Activated CD8-positive, alpha-beta T cell treated with anti-CD3 and anti-CD28 coated beads for 36 hours (primary cell): ENCODE results near the gene AARS2. TPM values are rescaled to one million over a fixed set of nuclear protein-coding genes. Genes with fewer than 3 reads are reported as not detected.
A peak's percentile ranks its signal among the peaks of the same experiment; 100 is the strongest.

Experiments used
- ATAC-seq: fragments of 200-7000 bp; cut with Tn5 transposase; one replicate; pipeline ENCODE4 v1.10.0; 2021; ENCODE audit warnings: mild to moderate bottlenecking, moderate library complexity
- CTCF ChIA-PET: fragments of 350-600 bp; sonication (Branson Sonifier 250); formaldehyde crosslinking; loops from one replicate; lab custom pipeline; 2021; ENCODE audit warnings: antibody characterized with exemption; lab: Charles Lee
- POLR2A ChIA-PET: fragments of 350-600 bp; sonication (Branson Sonifier 250); formaldehyde crosslinking; loops from one replicate; lab custom pipeline; 2021; ENCODE audit warnings: antibody characterized with exemption; lab: Charles Lee
- DNase-seq: peaks from one replicate; pipeline ENCODE4 v3.0.0-alpha.2; 2020
- H3K27ac Mint-ChIP-seq: one replicate; pipeline ENCODE4 v1.8.0; 2021; ENCODE audit warnings: mild to moderate bottlenecking, mixed read lengths
- H3K27me3 Mint-ChIP-seq: one replicate; pipeline ENCODE4 v1.8.0; 2021; ENCODE audit warnings: mixed read lengths
- H3K36me3 Mint-ChIP-seq: one replicate; pipeline ENCODE4 v1.8.0; 2021; ENCODE audit warnings: low read depth, mixed read lengths
- H3K4me1 Mint-ChIP-seq: one replicate; pipeline ENCODE4 v1.8.0; 2021; ENCODE audit warnings: low read depth, mixed read lengths
- H3K4me3 Mint-ChIP-seq: one replicate; pipeline ENCODE4 v1.8.0; 2021; ENCODE audit warnings: mild to moderate bottlenecking, moderate library complexity, mixed read lengths
- H3K9me3 Mint-ChIP-seq: one replicate; pipeline ENCODE4 v1.8.0; 2021; ENCODE audit warnings: mixed read lengths
- CTCF ChIP-seq: fragments of 200-600 bp; IDR thresholded peaks from one replicate; pipeline ENCODE4 v1.8.0; 2022; ENCODE audit warnings: antibody characterized with exemption, mild to moderate bottlenecking
- intact Hi-C: fragments of 100-400 bp; cut with micrococcal nuclease; formaldehyde crosslinking; loops from one replicate; pipeline ENCODE4 v1.10.0; 2022
- total RNA-seq, 2 experiments: library from RNA; stranded (reverse); gene quantifications; one replicate each; pipeline ENCODE4 v1.2.3, GENCODE V29; 2021

Gene AARS2
- total RNA-seq, 2 experiments from 2014 or later, result 16.2 to 16.3 TPM

- DNase-seq (no peak), ATAC-seq (no peak)
- no peak for TF ChIP-seq CTCF
- Mint-ChIP-seq H3K36me3 (peaks cover 43% of the 10 kb centered on the region), H3K4me1 (peaks cover 9% of the 10 kb centered on the region), H3K9me3 (no peaks in the 10 kb centered on the region), H3K4me3 (no peak overlapping the region), H3K27me3 (no peaks in the 10 kb centered on the region), H3K27ac (no peak overlapping the region)
- intact Hi-C loops, result no loop called here
- ChIA-PET POLR2A (interaction anchor here (0.8 to 2.7 kb wide), 3 partner anchors 9 to 12 kb away, joined by 3 to 10 read pairs (median 5); no protein-coding TSS in a partner anchor), CTCF (interaction anchor here (0.7 to 15.0 kb wide), 3 partner anchors 11 to 38 kb away, joined by 3 to 182 read pairs (median 4); partner anchors contain the start of gene TMEM151B)
These were observed 5.9 kb downstream of the AARS2 start for GRCh38 chr6:44307217-44307616.

GRCh38 chr6:44306710-44307109 lies 6.4 kb downstream of the AARS2 start:
- intact Hi-C loops, result no loop called here
- ATAC-seq (no peak), DNase-seq (no peak)
- Mint-ChIP-seq H3K27ac (no peak overlapping the region), H3K27me3 (no peaks in the 10 kb centered on the region), H3K4me1 (peaks cover 4% of the 10 kb centered on the region), H3K9me3 (no peaks in the 10 kb centered on the region), H3K4me3 (no peak overlapping the region), H3K36me3 (peaks cover 43% of the 10 kb centered on the region)
- ChIA-PET CTCF (interaction anchor here (1.2 to 15.0 kb wide), 5 partner anchors 11 to 82 kb away, joined by 3 to 182 read pairs (median 8); partner anchors contain the start of gene TMEM151B), POLR2A (interaction anchor here (0.8 to 2.7 kb wide), 3 partner anchors 9 to 17 kb away, joined by 3 to 10 read pairs (median 5); no protein-coding TSS in a partner anchor)
- TF ChIP-seq CTCF, result no peak

- POLR2A ChIA-PET, result interaction anchor here (0.7 to 2.3 kb wide), 5 partner anchors 8 to 50 kb away, joined by 3 to 12 read pairs (median 4); partner anchors contain the start of gene AARS2
- Mint-ChIP-seq H3K36me3 (peaks cover 42% of the 10 kb centered on the region), H3K4me1 (no peaks in the 10 kb centered on the region), H3K27ac (no peak overlapping the region), H3K9me3 (no peaks in the 10 kb centered on the region), H3K4me3 (no peak overlapping the region), H3K27me3 (no peaks in the 10 kb centered on the region)
- intact Hi-C loops, result loop anchor here (2.0 kb wide), 1 partner anchor 36 kb away; no protein-coding TSS in a partner anchor
- no peak for TF ChIP-seq CTCF
- CTCF ChIA-PET, result interaction anchor here (0.9 to 15.0 kb wide), 26 partner anchors 8 to 709 kb away, joined by 3 to 182 read pairs (median 4); partner anchors contain the start of genes AARS2, CDC5L, HSP90AB1 and TMEM151B
- no peak for DNase-seq
- ATAC-seq, result no peak
These were observed 7.9 kb downstream of the AARS2 start for GRCh38 chr6:44305200-44305725.

- Mint-ChIP-seq H3K9me3 (no peaks in the 10 kb centered on the region), H3K36me3 (peaks cover 40% of the 10 kb centered on the region), H3K4me1 (no peaks in the 10 kb centered on the region), H3K4me3 (no peak overlapping the region), H3K27ac (no peak overlapping the region), H3K27me3 (no peaks in the 10 kb centered on the region)
- ATAC-seq (peak; percentile 93), DNase-seq (peak; percentile 54)
- ChIA-PET POLR2A (interaction anchor here (0.7 to 2.3 kb wide), 5 partner anchors 8 to 50 kb away, joined by 3 to 12 read pairs (median 4); partner anchors contain the start of gene AARS2), CTCF (interaction anchor here (0.7 to 15.0 kb wide), 28 partner anchors 9 to 708 kb away, joined by 3 to 182 read pairs (median 4); partner anchors contain the start of genes AARS2, CDC5L, HSP90AB1 and SLC35B2)
- peak; percentile 79 for TF ChIP-seq CTCF
- intact Hi-C loops, result loop anchor here (2.0 kb wide), 1 partner anchor 36 kb away; no protein-coding TSS in a partner anchor
These were observed 8.6 kb downstream of the AARS2 start for GRCh38 chr6:44304282-44305199.
